ENCODE results near the gene NAALADL1.

Gene NAALADL1

GRCh38 chr11:65083834-65084597 lies 25.7 kb upstream of the NAALADL1 start, which contains the start of the genes CDCA5 and ZFPL1:
CDCA5 (minus strand) TSS chr11:65084040; CDS start chr11:65083978, 62 bp downstream.
ZFPL1 (plus strand) TSS chr11:65084222; CDS start chr11:65084699, 477 bp downstream.
- intact Hi-C loops (cut with DNase I), result loop anchor here (1.0 to 10.0 kb wide), 5 partner anchors 38 to 159 kb away; partner anchors contain the start of genes ARL2, FAU, MRPL49 and PPP2R5B
- peak; percentile 95 to 100 (median 98) for DNase-seq

GRCh38 chr11:65083134-65083833 lies 24.9 kb upstream of the NAALADL1 start:
- intact Hi-C loops (cut with DNase I), result loop anchor here (5.0 to 10.0 kb wide), 3 partner anchors 39 to 158 kb away; partner anchors contain the start of genes FAU, MRPL49, PPP2R5B and SNX15
- peak in 1 of 10 donors; percentile 26 for DNase-seq

GRCh38 chr11:65078786-65079342 lies 20.5 kb upstream of the NAALADL1 start:
- DNase-seq, result peak in 1 of 10 donors; percentile 72
- intact Hi-C loops (cut with DNase I), result no loop called here

DNA sequence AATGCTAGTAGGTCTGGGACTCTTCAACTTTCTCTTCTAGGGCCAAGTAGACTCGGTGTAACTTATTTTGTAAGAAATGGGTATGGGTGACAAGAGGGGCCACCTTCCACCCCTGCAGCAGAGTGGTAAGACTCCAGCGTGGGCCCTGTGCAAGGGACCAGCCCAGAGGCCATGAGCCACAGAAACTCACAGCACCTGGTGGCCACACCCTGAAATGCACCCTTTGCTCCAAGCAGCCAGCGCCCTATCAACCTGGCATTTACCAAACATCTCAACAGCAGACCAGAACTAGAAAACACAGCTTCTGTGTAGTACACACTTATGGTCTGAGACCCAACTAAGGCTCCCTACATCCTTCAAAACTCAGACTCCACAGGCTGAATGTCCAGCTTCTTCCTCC lies 19.8 kb upstream of the NAALADL1 start:
- DNase-seq, result peak in 1 of 10 donors; percentile 74
- intact Hi-C loops (cut with DNase I), result no loop called here

DNA sequence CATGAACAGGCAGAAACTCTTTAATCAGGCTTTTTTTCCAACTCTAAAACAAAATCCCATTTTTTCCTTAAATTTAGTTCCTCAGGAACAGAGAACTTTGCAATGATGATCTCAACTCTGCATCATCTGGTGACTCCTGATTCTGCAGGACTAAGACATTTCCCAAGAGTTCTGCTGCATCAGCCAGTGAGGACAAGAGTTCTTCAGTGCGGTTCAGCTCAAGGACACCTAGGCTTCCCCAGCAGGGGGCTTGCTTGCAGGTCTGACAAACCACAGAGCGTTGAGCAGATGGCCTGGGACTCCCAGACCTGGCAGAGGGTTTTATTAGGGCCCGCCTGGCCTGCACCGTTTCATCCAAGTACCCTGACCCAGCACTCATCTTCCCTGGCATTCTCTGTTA lies 19.1 kb upstream of the NAALADL1 start:
- intact Hi-C loops (cut with DNase I), result no loop called here
- DNase-seq, result peak in 1 of 10 donors; percentile 66

DNA sequence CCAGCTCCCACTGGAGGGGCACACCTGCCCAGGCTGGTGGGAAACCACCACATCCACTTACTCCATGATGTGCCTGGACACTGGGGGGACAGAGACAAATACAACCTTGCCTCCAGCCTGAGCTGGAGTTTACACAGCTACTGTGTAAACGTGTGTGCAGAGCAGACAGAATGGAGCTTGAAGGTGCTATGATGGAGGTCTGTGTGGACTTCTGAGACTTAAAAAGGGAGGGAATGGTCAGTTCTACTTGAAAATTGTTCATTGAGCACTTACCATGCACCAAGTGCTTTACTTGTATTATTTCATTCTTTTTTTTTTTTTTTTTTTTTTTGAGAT lies 14.2 kb upstream of the NAALADL1 start:
- intact Hi-C loops (cut with DNase I), result no loop called here
- DNase-seq, result no peak

GRCh38 chr11:65071907-65072630 lies 13.7 kb upstream of the NAALADL1 start:
- peak in 1 of 10 donors; percentile 70 for DNase-seq
- intact Hi-C loops (cut with DNase I), result no loop called here

DNA sequence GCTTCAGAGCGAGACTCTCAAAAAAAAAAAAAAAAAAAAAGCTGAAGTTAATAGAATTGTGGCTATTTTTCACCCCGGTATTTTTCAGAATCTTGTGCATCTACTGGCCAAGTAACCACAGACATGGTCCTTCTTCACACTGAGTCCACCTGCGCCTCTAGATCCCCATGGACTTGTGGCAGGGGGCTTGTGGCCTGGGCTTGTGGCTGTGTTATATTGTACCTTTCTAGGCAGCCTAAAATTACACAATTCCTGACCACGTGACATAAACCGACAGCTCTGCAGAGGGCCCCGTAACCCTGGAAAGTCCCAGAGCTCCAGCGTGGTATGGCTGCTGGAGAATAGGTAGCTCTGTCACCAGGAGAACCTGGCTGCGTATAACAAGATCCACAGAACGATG lies 10.9 kb upstream of the NAALADL1 start:
- no peak for DNase-seq
- intact Hi-C loops (cut with DNase I), result no loop called here

GRCh38 chr11:65067446-65067845 lies 9.1 kb upstream of the NAALADL1 start:
- no peak for DNase-seq
- intact Hi-C loops (cut with DNase I), result no loop called here

- no peak for DNase-seq
- intact Hi-C loops (cut with DNase I), result no loop called here
Measured at GRCh38 chr11:65066805-65067291, 8.5 kb upstream of the NAALADL1 start.

DNA sequence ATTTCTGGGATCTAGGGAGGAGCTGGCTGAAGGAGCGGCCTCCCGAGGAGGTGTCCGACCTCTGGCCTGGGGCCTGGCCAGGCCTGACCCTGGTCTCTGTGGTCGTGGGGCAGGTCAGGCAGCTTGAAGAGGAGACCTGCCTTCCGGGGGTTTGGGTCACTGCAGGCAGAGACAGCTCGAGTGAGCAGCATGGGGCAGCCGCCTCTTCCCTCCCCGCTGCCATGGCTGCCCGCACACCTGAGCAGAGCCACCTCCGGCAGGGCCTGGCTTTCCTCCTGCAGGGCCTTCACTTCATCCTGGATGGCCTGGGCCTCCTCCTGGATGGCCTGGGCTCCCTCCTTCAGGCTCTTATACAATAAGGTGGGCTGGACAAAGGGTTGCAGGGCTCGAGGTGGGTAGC lies 8.0 kb upstream of the NAALADL1 start:
- intact Hi-C loops (cut with DNase I), result no loop called here
- DNase-seq, result no peak

DNA sequence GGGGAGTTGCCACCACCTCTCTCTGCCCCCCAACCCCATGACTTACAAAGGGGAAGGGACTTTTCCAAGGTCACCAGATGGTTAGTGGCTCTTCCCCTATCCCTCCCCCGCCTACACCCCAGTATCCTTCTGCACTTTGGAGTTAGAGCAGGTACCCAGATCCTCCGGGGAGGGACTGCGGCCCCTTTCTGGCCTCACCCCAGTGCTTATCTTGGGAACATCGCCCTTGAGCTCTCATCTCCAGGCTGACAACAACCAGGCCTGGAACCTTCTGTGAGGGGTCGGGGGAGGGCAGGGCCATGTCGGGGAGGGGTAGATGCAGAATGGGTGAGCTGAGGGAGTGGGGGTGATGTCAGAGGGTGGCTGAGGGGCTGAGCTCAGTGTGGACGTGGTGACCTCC lies 7.5 kb upstream of the NAALADL1 start:
- intact Hi-C loops (cut with DNase I), result no loop called here
- DNase-seq, result no peak

GRCh38 chr11:65064847-65065240 lies 6.5 kb upstream of the NAALADL1 start:
- DNase-seq, result no peak
- intact Hi-C loops (cut with DNase I), result no loop called here

GRCh38 chr11:65063532-65063931 lies 5.2 kb upstream of the NAALADL1 start:
- DNase-seq, result no peak
- intact Hi-C loops (cut with DNase I), result no loop called here

DNA sequence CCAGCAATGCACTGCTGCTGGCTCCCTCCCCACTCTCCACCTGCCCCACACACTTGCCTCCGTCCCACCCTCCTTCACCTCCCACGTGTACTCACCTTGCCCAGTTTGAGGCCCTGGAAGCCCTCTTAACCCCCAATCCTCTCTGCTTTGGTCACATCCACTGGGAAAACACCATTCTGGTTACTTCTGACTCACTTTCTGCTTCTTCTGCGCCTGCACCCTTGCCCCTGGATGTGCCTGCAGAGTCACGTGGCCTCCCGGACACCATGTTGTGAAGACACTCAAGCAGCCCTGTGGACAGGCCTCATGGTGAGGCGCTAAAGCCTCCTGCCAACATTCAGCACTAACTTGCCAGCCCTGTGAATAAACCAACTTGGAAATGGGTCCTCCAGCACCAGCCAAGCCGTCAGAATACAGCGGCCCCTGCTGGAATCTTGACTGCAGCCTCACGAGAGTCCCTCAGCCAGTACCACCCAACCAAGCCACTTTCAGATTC lies 2.6 kb upstream of the NAALADL1 start:
- intact Hi-C loops (cut with DNase I), result no loop called here
- no peak for DNase-seq

DNA sequence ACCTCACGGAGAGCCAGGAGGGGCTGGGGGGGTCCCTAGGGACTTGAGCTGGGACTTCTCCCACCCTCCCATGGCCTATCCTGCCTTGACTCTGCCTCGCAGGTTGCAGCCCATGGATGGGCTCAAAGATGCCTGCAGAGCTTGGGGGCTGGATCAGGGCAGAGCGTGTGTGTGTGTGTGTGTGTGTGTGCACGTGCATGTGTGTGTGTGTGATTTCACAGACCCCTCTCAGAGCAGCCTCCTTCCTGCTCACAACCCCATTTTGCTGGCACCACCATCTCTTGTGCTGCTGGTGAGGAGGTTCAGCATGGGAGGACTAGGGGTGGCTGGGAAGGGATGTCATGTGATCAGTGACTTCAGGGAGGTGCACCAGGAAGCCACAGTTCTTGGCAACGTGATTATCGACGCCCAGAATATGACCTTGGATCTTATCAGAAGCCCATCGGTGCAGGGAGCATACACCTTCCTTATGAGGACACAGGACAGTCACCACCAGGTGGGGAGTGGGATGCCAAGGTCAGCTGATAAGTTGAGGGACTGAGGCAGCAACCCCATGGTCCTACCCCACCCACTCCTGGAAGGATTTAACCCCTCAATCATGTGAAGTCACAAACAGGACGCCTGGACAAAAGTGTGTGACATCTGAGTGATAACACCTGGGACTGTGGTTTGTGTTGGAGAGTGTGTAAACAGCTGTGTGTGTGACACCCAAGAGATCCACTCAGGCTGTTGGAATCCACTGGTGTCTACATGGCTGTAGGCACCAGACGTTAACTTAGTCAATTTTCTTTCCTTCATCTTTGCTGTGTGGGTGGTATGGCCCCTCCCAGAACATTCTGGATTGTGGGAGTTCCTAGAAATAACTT lies 1.8 kb upstream of the NAALADL1 start:
- intact Hi-C loops (cut with DNase I), result no loop called here
- DNase-seq, result no peak

DNA sequence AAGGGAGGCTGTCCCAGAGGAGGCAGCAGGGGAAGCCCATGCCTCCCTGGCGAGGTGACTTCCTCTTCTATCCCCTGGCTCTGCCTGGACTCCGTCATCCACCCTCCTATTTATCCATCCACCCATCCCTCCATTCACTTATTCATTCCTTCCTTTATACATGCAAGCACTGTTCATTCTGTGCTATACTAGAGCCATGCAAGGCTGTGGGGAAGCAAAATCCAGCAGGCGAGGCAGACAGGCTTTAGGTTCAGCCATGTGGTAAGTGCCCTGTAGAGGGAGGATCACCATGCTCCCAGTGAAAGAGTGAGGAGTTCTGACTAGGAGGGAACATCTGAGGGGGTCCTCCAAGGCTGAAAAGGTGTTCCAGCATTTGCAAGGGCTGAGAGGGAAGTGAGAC lies 1.2 kb upstream of the NAALADL1 start:
- intact Hi-C loops (cut with DNase I), result no loop called here
- no peak for DNase-seq

GRCh38 chr11:65058012-65058411 lies 341 bp downstream of the NAALADL1 start:
- DNase-seq, result no peak
- intact Hi-C loops (cut with DNase I), result no loop called here

GRCh38 chr11:65057526-65057925 lies 827 bp downstream of the NAALADL1 start:
- intact Hi-C loops (cut with DNase I), result no loop called here
- DNase-seq, result no peak

Measured in posterior cingulate gyrus (tissue), 11 donors.